ENCODE results near the gene ANKMY2.
A peak's percentile ranks its signal among the peaks of the same experiment; 100 is the strongest.

Gene ANKMY2

DNA sequence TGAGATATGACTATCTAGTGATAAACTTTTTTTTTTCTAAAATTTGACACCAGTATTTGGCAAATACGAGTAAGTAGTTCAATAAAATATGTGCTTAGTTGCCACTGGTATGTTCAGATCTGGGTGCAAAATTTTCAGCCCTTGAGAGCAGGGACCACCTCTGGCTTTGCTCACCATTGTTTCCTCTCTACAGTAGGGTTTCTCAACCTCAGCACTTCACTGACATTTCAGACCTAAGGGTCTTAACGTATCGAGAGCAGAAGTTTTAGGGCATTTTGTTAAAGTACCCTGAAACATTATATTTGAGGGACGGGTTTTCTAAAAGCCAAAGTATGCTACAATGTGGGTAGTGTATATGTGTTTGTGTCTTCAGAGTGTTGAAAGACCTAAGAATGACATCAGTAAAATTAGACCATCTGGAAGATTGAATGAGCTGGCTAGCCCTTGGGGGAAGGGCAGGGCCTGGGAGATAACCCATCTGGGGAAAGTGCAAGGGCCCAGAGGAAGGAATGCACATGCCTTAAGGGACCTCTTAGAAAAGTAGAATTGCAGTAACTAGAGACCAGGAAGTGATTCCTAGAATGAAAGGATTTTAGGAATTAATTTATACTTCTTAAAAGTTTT is 12.2 kb upstream of the ANKMY2 start:
- no peak for DNase-seq

DNA sequence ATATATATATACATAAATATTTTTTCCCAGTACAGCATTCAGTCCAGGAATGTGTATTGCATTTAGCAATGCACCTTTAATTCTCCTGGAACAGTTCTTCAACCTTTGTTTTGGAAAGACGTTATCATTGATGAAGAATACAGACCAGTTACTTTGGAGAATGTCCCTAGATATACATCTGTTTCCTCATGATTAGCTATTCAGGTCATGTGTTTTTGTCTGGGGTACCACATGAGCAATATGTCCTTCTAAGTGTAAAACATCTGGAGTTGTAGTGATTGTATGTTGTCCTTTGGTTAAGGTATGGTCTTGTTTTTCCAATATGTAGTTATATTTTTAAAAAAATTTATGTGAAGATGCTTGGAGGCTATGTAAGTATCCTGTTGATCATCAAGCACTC is 10.6 kb upstream of the ANKMY2 start:
- DNase-seq, result no peak

GRCh38 chr7:16655394-16655793 is 9.8 kb upstream of the ANKMY2 start:
- no peak for DNase-seq

GRCh38 chr7:16652888-16653287 is 7.3 kb upstream of the ANKMY2 start:
- DNase-seq, result no peak

DNA sequence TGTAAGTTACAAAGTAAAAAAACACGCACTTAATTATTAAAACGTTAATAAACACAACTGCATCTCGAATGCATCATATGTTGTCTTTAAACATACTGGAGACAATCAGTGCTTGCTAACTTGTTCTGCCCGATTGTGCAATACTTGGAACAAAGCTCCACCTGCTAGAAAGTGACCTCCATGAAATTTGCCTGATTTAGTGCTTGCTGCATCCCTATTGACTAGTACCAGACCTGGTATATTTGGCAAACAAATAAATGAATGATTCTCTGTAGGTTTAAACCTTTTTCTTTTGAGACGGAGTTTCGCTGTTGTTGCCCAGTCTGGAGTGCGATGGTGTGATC is 6.7 kb upstream of the ANKMY2 start:
- DNase-seq, result no peak

- no peak for DNase-seq
Observed at GRCh38 chr7:16651396-16652239, 6.1 kb upstream of the ANKMY2 start.

DNA sequence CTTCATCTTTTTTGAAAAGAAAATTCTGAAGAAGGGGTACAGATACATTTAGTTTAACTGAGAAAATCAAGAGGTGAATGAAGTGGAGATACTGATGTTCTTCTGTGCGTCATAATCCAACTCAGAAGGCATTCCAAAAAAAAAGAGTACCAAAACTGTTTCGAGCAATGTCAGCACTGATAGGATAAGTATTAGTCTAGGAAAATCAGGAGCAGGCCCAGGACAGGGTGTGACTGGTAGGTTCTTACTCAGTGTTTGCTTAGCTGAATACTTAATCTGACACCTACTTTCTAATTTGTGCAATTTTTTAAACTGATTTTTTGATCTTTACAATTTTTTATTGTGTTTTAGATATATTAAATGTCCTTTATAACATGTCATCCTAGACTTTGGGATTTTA is 4.7 kb upstream of the ANKMY2 start:
- DNase-seq, result no peak

DNA sequence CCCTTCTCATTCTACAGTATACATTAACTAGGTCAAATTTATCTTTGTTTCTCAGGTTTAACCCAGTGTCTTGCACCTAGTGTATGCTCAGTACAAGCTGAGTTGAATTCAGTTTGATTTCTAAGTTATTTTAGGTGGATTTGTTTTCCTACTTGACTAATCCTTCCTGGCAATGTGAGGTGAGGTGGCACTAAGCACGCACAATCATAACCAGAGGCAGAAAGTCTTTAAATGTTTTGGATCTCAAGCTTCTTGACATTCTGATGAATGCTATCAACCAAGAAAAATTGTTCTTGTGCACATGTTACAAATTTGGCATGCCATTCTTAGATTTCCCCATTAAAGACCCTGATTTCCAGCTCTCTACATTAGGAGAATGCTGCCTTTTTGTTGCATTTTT is 3.6 kb upstream of the ANKMY2 start:
- no peak for DNase-seq

- DNase-seq, result no peak
Observed at GRCh38 chr7:16648551-16648950, 3.0 kb upstream of the ANKMY2 start.

GRCh38 chr7:16647435-16647960 is 1.9 kb upstream of the ANKMY2 start:
- DNase-seq, result no peak

GRCh38 chr7:16646472-16647072 is 1.0 kb upstream of the ANKMY2 start:
- no peak for DNase-seq

DNA sequence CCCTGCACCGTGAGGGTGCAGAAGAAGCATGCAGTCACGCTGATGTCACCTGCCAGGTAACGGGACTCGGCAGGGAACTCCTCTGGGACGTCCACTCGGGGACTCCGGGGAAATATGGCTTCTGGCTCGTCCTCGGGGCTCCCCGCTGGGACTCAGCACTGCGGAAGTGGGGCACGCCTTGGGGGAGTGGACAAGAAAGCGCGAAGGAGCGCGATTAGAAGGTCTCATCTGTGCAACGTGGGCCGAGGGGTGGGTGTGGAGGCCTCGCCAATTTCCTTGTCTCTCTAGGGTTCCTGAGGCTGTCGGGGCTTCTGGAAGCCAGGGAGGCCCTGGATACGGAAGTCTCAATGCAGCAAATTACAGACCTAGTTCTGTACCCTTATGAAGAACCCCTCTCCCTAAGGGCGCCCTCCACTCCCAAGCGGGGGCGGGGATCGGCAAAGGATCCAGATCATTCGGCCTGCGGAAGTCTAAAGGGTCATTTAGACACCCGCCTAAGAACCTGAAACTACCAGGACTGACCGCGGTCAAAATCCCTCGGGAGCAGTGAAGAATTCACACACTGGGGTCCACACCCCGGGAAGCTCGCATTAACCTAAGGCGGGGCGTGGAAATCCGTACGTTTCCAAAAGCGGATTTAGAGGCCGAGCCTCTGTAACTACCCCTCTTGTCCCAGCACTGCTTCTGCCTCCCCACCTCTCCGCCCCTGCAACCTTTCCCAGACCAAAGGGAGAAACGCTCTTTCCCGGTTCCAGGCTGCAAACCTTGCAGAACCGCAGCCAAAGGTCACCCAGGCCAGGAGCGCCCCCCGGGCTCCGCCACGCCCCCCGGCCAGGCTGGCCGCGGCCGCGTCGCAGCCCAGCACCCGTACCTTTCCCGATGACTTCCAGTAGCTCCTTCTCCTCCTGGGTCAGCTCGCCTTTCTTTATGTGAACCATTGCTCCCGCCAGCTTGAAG is 640 bp downstream of the ANKMY2 start:
- peak; percentile 64 to 70 for DNase-seq

GRCh38 chr7:16644157-16644556 is 1.4 kb downstream of the ANKMY2 start:
- DNase-seq, result no peak

- DNase-seq, result no peak
Observed at GRCh38 chr7:16638282-16639280, 7.0 kb downstream of the ANKMY2 start.

- no peak for DNase-seq
Observed at GRCh38 chr7:16637379-16637778, 8.2 kb downstream of the ANKMY2 start.

DNA sequence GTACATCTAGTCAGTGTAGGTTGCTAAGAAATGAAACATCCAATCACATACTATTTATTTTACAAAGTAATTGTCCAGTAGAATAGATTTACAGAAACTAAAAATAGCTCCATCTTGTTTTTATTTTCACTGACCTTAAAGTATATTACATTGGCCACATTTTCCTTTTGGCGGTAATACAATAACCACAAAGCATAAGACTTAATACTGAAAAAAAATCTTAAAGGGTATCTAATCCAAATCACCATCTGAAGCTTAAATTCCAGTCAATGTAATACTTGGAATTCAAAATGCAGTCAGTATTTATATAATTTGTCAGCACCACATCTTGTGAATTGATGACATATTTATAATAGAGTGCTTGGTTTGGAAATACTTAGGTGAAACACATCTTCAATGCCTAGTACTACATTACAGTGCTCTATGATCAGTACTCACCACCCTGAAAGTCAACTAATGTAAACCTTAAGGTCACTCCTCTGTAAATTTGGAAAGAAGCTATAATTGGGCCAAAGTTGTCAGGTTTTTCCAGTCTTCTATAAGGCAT is 8.9 kb downstream of the ANKMY2 start:
- DNase-seq, result no peak

GRCh38 chr7:16634271-16634738 is 11.2 kb downstream of the ANKMY2 start:
- no peak for DNase-seq

DNA sequence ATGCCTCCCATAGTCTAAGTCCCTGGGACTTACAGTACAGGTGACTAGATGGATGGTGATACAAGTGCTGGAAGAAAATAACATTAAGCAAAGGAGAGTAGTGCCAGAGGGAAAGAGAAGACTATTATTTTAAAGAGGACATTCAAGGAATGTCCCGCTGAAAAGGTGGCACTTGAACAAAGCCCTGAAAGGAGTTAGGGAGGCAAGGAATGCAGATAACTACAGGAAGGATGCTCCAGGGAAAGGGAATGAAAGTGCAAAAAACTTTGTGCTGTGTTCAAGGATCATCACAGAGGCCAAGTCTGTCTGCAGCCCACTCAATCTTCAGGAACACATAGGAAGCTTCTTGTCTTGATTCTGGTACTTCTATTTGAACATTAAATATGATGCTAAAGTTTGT is 14.9 kb downstream of the ANKMY2 start:
- no peak for DNase-seq

GRCh38 chr7:16627236-16627635 is 18.3 kb downstream of the ANKMY2 start:
- DNase-seq, result no peak

DNA sequence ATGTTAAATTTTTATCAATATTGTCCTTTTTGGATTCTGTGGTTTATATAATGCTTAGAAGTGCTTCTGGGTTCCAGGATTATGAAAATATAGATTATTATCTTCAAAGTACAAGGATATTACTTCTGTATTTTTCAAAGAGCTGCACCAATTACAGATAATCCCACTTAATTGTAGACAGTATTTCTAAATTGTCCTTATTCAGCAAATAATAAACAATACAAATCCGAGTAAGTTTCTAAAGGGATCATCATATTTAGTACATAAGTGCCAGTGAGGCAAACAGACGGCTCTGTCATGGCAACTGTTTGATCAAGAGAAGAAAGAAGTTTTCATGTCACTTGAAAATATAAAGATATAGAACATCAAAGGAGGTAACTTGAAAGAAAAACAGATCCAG is 19.2 kb downstream of the ANKMY2 start:
- DNase-seq, result no peak

- DNase-seq, result no peak
Observed at GRCh38 chr7:16619979-16620408, 25.6 kb downstream of the ANKMY2 start.

Measured in activated T-cell treated with anti-CD3 and anti-CD28 coated beads, Interleukin-2, amount 50 U/mL, for 48 hours (primary cell).